GM12875 (cell line): ENCODE results near the gene YPEL1.

ENCODE experiments used
- H3K4me3 ChIP-seq: one replicate; pipeline ENCODE4 v1.5.1; 2011; ENCODE audit warnings: low read depth, low read length, control low read depth
- CTCF ChIP-seq: IDR thresholded peaks from 2 replicates; pipeline ENCODE4 v1.5.1; 2011; ENCODE audit warnings: low read depth, mild to moderate bottlenecking, control low read depth, inconsistent platforms, low read length, moderate library complexity, borderline replicate concordance; ENCODE audit not compliant: insufficient read depth

The YPEL1 gene

DNA sequence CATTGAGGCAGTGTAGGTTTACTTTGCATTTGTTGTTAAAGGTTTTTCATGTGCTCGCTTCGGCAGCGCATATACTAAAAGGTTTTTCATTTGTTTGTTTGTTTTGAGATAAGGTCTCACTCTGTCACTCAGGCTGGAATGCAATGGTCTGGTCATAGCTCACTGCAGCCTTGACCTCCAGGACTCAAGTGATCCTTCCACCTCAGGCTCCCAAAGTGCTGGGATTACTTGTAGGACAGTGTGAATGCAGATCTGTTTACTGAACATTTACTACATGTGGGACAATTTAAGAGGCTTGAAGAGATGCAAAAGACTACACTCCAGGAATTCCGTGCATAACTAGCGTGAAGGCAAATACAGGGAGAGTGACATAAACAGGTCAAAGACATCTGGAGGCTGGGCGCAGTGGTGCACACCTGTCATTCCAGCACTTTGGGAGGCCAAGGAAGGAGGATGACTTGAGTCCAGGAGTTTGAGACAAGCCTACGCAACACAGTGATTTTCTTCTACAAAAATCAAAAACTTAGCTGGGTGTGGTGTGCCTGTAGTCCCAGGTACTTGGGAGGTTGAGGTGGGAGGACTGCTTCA lies 34.1 kb downstream of the YPEL1 start:
- TF ChIP-seq CTCF = no peak
- H3K4me3 ChIP-seq = no peak overlapping the region

DNA sequence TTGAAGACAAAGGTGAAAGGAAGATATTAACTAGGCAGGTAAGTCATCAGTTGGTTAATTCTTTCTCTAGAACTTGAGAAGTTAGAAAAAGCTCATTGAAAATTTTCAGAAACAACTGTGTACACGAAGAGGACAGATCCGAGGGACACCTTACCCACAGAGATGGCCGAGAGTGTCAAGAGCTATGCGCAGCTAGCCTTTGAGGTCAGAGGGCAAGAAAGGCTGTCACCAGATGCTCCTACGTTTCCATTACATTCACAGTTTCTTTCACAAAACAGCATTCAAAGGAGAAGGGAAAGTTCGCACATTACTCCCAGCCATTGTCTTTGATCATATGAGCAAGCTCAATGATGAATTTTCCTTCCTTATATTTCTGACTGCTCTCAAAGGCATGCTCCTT lies 34.8 kb downstream of the YPEL1 start:
- TF ChIP-seq CTCF = no peak
- no peak overlapping the region for H3K4me3 ChIP-seq

- H3K4me3 ChIP-seq = no peak overlapping the region
- no peak for TF ChIP-seq CTCF
Measured at GRCh38 chr22:21699643-21700042, 36.0 kb downstream of the YPEL1 start.

- no peak for TF ChIP-seq CTCF
- H3K4me3 ChIP-seq = no peak overlapping the region
Measured at GRCh38 chr22:21698430-21699329, 36.9 kb downstream of the YPEL1 start.

GRCh38 chr22:21697880-21698279 lies 37.7 kb downstream of the YPEL1 start:
- H3K4me3 ChIP-seq = no peak overlapping the region
- no peak for TF ChIP-seq CTCF

DNA sequence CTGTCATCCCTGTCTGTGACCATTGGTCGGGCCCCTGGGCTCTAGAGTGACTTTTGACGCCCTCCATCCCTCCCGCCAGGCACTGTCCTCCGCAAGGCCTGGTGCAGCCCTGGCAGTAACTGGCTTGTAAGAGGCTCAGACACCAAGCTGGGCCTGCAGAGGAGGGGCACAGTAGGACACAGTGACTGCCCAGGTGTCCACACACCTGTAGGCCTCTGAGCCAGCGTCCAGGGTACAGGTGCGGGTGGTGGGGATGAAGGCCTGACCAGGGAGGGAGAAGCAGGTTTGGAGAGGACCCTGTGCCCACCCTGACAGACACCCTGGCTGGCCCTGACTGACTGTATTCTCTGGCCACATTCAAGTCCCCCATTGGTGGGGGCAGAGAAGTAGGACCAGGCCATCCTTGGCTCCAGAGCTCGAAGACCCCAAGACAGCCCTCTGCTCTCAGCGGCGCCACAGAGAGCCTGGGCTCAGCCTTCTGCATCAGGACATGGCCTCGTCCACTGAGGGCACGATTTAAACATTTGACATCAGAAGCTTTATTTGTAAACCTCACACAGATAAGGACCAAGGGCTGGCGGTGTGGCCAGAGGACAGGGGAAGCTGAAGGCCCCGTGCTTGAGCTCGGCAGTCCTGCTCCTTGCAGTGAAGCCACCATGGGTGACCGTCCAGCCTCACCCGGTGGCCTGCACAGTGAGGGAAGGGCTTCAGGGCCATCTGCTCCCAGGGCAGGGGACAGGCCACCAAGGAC lies 38.4 kb downstream of the YPEL1 start:
- H3K4me3 ChIP-seq = no peak overlapping the region
- no peak for TF ChIP-seq CTCF
